Neural cell (in vitro differentiated cells): ENCODE data around the gene HARS1. TPM values are rescaled to one million over a fixed set of nuclear protein-coding genes. Genes with fewer than 3 reads are reported as not detected.

ENCODE experiments used
- H2AFZ ChIP-seq: fragments of 200-600, 300-800 bp; sonication (generic), shearing (Covaris generic); 2 replicates; pipeline ENCODE4 v1.6.0; 2014; ENCODE audit warnings: low read depth, mild to moderate bottlenecking, antibody characterized with exemption, low read length, moderate library complexity
- H3F3A ChIP-seq: fragments of 200-600 bp; shearing (Covaris generic); 2 replicates; pipeline ENCODE4 v1.6.1; 2016; ENCODE audit warnings: mild to moderate bottlenecking, moderate library complexity, mixed read lengths, antibody characterized with exemption, low read length; ENCODE audit not compliant: insufficient read depth, poor library complexity, severe bottlenecking
- H3K27ac ChIP-seq: fragments of 200-600, 300-800 bp; sonication (generic), shearing (Covaris generic); 2 replicates; pipeline ENCODE4 v1.5.1; 2014; ENCODE audit warnings: mild to moderate bottlenecking, low read length, moderate library complexity
- H3K27me3 ChIP-seq: fragments of 300-800, 200-600 bp; sonication (generic), shearing (Covaris generic); 2 replicates; pipeline ENCODE4 v1.6.0; 2014; ENCODE audit warnings: mild to moderate bottlenecking, low read depth, low read length, moderate library complexity; ENCODE audit not compliant: insufficient read depth
- H3K36me3 ChIP-seq: fragments of 300-800, 200-600 bp; sonication (generic), shearing (Covaris generic); 2 replicates; pipeline ENCODE4 v1.5.1; 2014; ENCODE audit warnings: mild to moderate bottlenecking, antibody characterized with exemption, low read length, moderate library complexity; ENCODE audit not compliant: insufficient read depth
- H3K4me2 ChIP-seq: fragments of 300-800, 200-600 bp; sonication (generic), shearing (Covaris generic); 2 replicates; pipeline ENCODE4 v1.6.0; 2014; ENCODE audit warnings: mild to moderate bottlenecking, low read length
- H3K4me3 ChIP-seq: fragments of 300-800, 200-600 bp; sonication (generic), shearing (Covaris generic); 2 replicates; pipeline ENCODE4 v1.5.1; 2014; ENCODE audit warnings: mild to moderate bottlenecking, low read length, moderate library complexity
- H3K79me2 ChIP-seq: fragments of 200-600 bp; shearing (Covaris generic); replicated peaks from 2 replicates; pipeline ENCODE4 v1.6.0; 2014; ENCODE audit warnings: mild to moderate bottlenecking, low read length, moderate library complexity; ENCODE audit not compliant: insufficient read depth
- H3K9ac ChIP-seq: fragments of 300-800, 200-600 bp; sonication (generic), shearing (Covaris generic); 2 replicates; pipeline ENCODE4 v1.6.1; 2016; ENCODE audit warnings: mild to moderate bottlenecking, low read length, mixed read lengths
- H3K9me2 ChIP-seq: fragments of 200-600 bp; shearing (Covaris generic); 2 replicates; pipeline ENCODE4 v1.6.1; 2016; ENCODE audit warnings: mild to moderate bottlenecking, low read length, mixed read lengths; ENCODE audit not compliant: insufficient read depth
- H3K9me3 ChIP-seq: fragments of 200-600, 300-800 bp; sonication (generic), shearing (Covaris generic); 2 replicates; pipeline ENCODE4 v1.6.1; 2016; ENCODE audit warnings: mild to moderate bottlenecking, mixed run types, low read length, moderate library complexity, mixed read lengths
- H4K20me1 ChIP-seq: fragments of 200-600 bp; shearing (Covaris generic); 2 replicates; pipeline ENCODE4 v1.6.1; 2016; ENCODE audit warnings: mild to moderate bottlenecking, mixed run types; ENCODE audit not compliant: insufficient read depth
- CTCF ChIP-seq: fragments of 450-650 bp; IDR thresholded peaks from 2 replicates; pipeline ENCODE4 v1.5.1; 2014; ENCODE audit warnings: antibody characterized with exemption, mild to moderate bottlenecking, moderate library complexity; ENCODE audit not compliant: poor library complexity, severe bottlenecking
- EP300 ChIP-seq: fragments of 450-650 bp; conservative IDR thresholded peaks from 2 replicates; pipeline ENCODE4 v1.6.1; 2014; ENCODE audit warnings: antibody characterized with exemption, mild to moderate bottlenecking, moderate library complexity; ENCODE audit not compliant: poor library complexity, severe bottlenecking
- EZH2 ChIP-seq: fragments of 200-600, 300-800 bp; shearing (Covaris generic), sonication (generic); IDR thresholded peaks from 2 replicates; pipeline ENCODE4 v1.6.1; 2014; ENCODE audit warnings: antibody characterized with exemption, low read length, borderline replicate concordance, mild to moderate bottlenecking; ENCODE audit not compliant: insufficient read depth, poor library complexity, severe bottlenecking
- MXI1 ChIP-seq: fragments of 450-650 bp; conservative IDR thresholded peaks from 2 replicates; pipeline ENCODE4 v1.6.1; 2014; ENCODE audit warnings: antibody characterized with exemption, mild to moderate bottlenecking; ENCODE audit not compliant: poor library complexity, severe bottlenecking
- POLR2AphosphoS5 ChIP-seq: IDR thresholded peaks from 2 replicates; pipeline ENCODE4 v1.6.1; 2012
- RAD21 ChIP-seq: fragments of 450-650 bp; conservative IDR thresholded peaks from 2 replicates; pipeline ENCODE4 v1.6.1; 2014; ENCODE audit warnings: antibody characterized with exemption, mild to moderate bottlenecking, moderate library complexity
- REST ChIP-seq: IDR thresholded peaks from 2 replicates; pipeline ENCODE4 v1.6.1; 2012; ENCODE audit warnings: borderline replicate concordance
- SMC3 ChIP-seq: fragments of 450-650 bp; conservative IDR thresholded peaks from 2 replicates; pipeline ENCODE4 v1.6.1; 2014; ENCODE audit warnings: antibody characterized with exemption, mild to moderate bottlenecking, moderate library complexity; ENCODE audit not compliant: poor library complexity
- TAF1 ChIP-seq: IDR thresholded peaks from 2 replicates; pipeline ENCODE4 v1.6.1; 2012; ENCODE audit warnings: low read depth
- polyA plus RNA-seq: library from polyadenylated mRNA; depleted of rRNA; stranded (reverse); fragments of >200 nt; gene quantifications from 2 replicates; pipeline ENCODE4 v1.2.3, GENCODE V29; 2014

HARS1 gene
- polyA plus RNA-seq, 1 donor from 2014 or later: 80.2 TPM

GRCh38 chr5:140658870-140659269 lies 32.3 kb downstream of the HARS1 start:
- no peaks in the 10 kb centered on the region for H3F3A ChIP-seq
- peaks cover 21% of the 10 kb centered on the region for H3K36me3 ChIP-seq
- H3K4me3 ChIP-seq: no peak overlapping the region
- no peak overlapping the region for H3K27ac ChIP-seq
- no peaks in the 10 kb centered on the region for H3K9me2 ChIP-seq
- TF ChIP-seq CTCF (no peak), TAF1 (no peak), RAD21 (no peak), POLR2AphosphoS5 (no peak), MXI1 (no peak), EP300 (no peak), REST (no peak), SMC3 (no peak), EZH2 (no peak)
- no peaks in the 10 kb centered on the region for H3K9me3 ChIP-seq
- no peaks in the 10 kb centered on the region for H4K20me1 ChIP-seq
- no peak overlapping the region for H3K4me2 ChIP-seq
- no peak overlapping the region for H3K9ac ChIP-seq
- no peaks in the 10 kb centered on the region for H3K27me3 ChIP-seq
- no peaks in the 10 kb centered on the region for H3K79me2 ChIP-seq
- no peak overlapping the region for H2AFZ ChIP-seq

GRCh38 chr5:140647042-140647419 lies 44.1 kb downstream of the HARS1 start:
- no peak for TF ChIP-seq SMC3
- TF ChIP-seq POLR2AphosphoS5: no peak
- TF ChIP-seq CTCF: no peak
- TF ChIP-seq TAF1: no peak
- TF ChIP-seq EP300: no peak
- TF ChIP-seq EZH2: no peak
- no peak for TF ChIP-seq REST
- TF ChIP-seq MXI1: no peak
- no peaks in the 10 kb centered on the region for H4K20me1 ChIP-seq
- H3K36me3 ChIP-seq: peaks cover 5% of the 10 kb centered on the region
- H2AFZ ChIP-seq: peak overlapping the region; percentile 66
- H3K9me3 ChIP-seq: no peaks in the 10 kb centered on the region
- no peaks in the 10 kb centered on the region for H3K9me2 ChIP-seq
- peak overlapping the region; percentile 88 for H3K27ac ChIP-seq
- peak overlapping the region; percentile 99 for H3K4me3 ChIP-seq
- H3K79me2 ChIP-seq: peaks cover 20% of the 10 kb centered on the region
- H3K4me2 ChIP-seq: peak overlapping the region; percentile 91
- H3K9ac ChIP-seq: peak overlapping the region; percentile 77
- H3K27me3 ChIP-seq: no peaks in the 10 kb centered on the region
- no peaks in the 10 kb centered on the region for H3F3A ChIP-seq
